Small intestine (tissue), 4 donors: Measurements from ENCODE around the gene RGS8. TPM values are rescaled to one million over a fixed set of nuclear protein-coding genes. Genes with fewer than 3 reads are reported as not detected.

Experiments
- polyA plus RNA-seq, 4 donors: library from polyadenylated mRNA; stranded (reverse) in 3 of 4; unstranded in 1 of 4; fragments of 200-250 nt in 3 of 4; fragments of 120-200 nt in 1 of 4; gene quantifications; one replicate each; pipeline versions ENCODE4 v1.2.1 to v1.2.3, GENCODE V29; 2013
- donor health status: healthy with polysubstance abuse.
- donor health status: Bipolar disorder and iron deficiency.
- donor health status: healthy.

RGS8 gene
- polyA plus RNA-seq, 4 donors, result 0.01 TPM; not detected in 2

Other genes with a start within 250 kb of the RGS8 start
- gene RGSL1, start 234.4 kb downstream of the RGS8 start, polyA plus RNA-seq, result not detected
- 10 to 100 TPM in 1 of 4 donors, 1 to 10 TPM in 3; 4.9 to 20.7 (median 7.2) TPM for gene RNASEL, start 95.3 kb downstream of the RGS8 start, polyA plus RNA-seq
- 1 to 10 TPM in 2 of 4 donors, under 1 TPM in 2; 0.27 to 2.8 (median 0.88) TPM for gene RGS16, start 80.2 kb downstream of the RGS8 start, polyA plus RNA-seq
- 10 to 100 TPM in 1 of 4 donors, 1 to 10 TPM in 3; 3.8 to 45.4 (median 4.9) TPM for gene NPL, start 105.2 kb upstream of the RGS8 start, polyA plus RNA-seq
- gene DHX9, start 154.8 kb upstream of the RGS8 start, polyA plus RNA-seq, result 100 to 1,000 TPM in 2 of 4 donors, 10 to 100 TPM in 2; 63.3 to 144 (median 84.6) TPM